ENCODE results near the gene CPNE4.

Gene CPNE4

GRCh38 chr3:131811481-131811880, 223.3 kb downstream of the CPNE4 start:
- TF ChIP-seq CTCF (IDR thresholded peaks at IDR 0.05; ENCODE audit: borderline replicate concordance, insufficient read depth, low read depth, low read length), result no peak
- H3K4me3 ChIP-seq (ENCODE audit: low read depth, low read length), result no peak overlapping the region

GRCh38 chr3:131807822-131808221, 227.0 kb downstream of the CPNE4 start:
- no peak for TF ChIP-seq CTCF (IDR thresholded peaks at IDR 0.05; ENCODE audit: borderline replicate concordance, insufficient read depth, low read depth, low read length)
- no peak overlapping the region for H3K4me3 ChIP-seq (ENCODE audit: low read depth, low read length)

- no peak for TF ChIP-seq CTCF (IDR thresholded peaks at IDR 0.05; ENCODE audit: borderline replicate concordance, insufficient read depth, low read depth, low read length)
- H3K4me3 ChIP-seq (ENCODE audit: low read depth, low read length), result no peak overlapping the region
Measured at GRCh38 chr3:131806736-131807135, 228.1 kb downstream of the CPNE4 start.

GRCh38 chr3:131804565-131805133, 230.2 kb downstream of the CPNE4 start:
- H3K4me3 ChIP-seq (ENCODE audit: low read depth, low read length), result no peak overlapping the region
- TF ChIP-seq CTCF (IDR thresholded peaks at IDR 0.05; ENCODE audit: borderline replicate concordance, insufficient read depth, low read depth, low read length), result no peak

GRCh38 chr3:131803113-131803512, 231.7 kb downstream of the CPNE4 start:
- no peak overlapping the region for H3K4me3 ChIP-seq (ENCODE audit: low read depth, low read length)
- TF ChIP-seq CTCF (IDR thresholded peaks at IDR 0.05; ENCODE audit: borderline replicate concordance, insufficient read depth, low read depth, low read length), result no peak

- H3K4me3 ChIP-seq (ENCODE audit: low read depth, low read length), result no peak overlapping the region
- TF ChIP-seq CTCF (IDR thresholded peaks at IDR 0.05; ENCODE audit: borderline replicate concordance, insufficient read depth, low read depth, low read length), result no peak
Measured at GRCh38 chr3:131802029-131802428, 232.8 kb downstream of the CPNE4 start.

- no peak overlapping the region for H3K4me3 ChIP-seq (ENCODE audit: low read depth, low read length)
- no peak for TF ChIP-seq CTCF (IDR thresholded peaks at IDR 0.05; ENCODE audit: borderline replicate concordance, insufficient read depth, low read depth, low read length)
Measured at GRCh38 chr3:131801566-131801965, 233.2 kb downstream of the CPNE4 start.
